Muscle of arm (tissue), 12 donors: ENCODE measurements around the gene KIRREL1. TPM values are rescaled to one million over a fixed set of nuclear protein-coding genes. Genes with fewer than 3 reads are reported as not detected.

Experiments
- DNase-seq: peaks from one replicate; pipeline ENCODE4 v3.0.0-alpha.2; 2013
- polyA plus RNA-seq, 12 donors: library from polyadenylated mRNA; unstranded; fragments of 120-200 nt; gene quantifications; one replicate each; pipeline ENCODE4 v1.2.1, GENCODE V29; 2013; ENCODE audit not compliant: insufficient read length in 12 of 12

The KIRREL1 gene
- polyA plus RNA-seq, 12 donors: 21.9 to 52.4 (median 32.0) TPM; not detected in 1

DNA sequence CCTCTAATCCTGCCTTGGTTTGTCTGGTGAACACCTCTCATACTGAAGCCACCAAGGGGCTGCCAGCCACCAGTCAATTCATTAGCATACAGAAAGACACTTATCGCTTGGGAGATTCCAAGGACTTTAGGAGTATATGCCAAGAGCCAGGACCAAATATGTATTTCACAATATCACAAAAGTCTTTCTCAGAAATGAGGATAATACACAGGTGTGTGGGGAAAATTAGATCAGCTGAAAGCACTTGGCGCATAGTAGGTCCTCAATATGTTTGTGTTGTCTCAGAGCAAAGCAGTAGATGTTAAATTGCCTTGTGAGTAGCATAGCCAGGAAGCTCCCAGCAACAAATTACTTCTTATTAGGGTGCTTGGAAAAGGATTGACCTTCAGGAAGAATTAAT lies 34.1 kb downstream of the KIRREL1 start:
- no peak for DNase-seq

DNA sequence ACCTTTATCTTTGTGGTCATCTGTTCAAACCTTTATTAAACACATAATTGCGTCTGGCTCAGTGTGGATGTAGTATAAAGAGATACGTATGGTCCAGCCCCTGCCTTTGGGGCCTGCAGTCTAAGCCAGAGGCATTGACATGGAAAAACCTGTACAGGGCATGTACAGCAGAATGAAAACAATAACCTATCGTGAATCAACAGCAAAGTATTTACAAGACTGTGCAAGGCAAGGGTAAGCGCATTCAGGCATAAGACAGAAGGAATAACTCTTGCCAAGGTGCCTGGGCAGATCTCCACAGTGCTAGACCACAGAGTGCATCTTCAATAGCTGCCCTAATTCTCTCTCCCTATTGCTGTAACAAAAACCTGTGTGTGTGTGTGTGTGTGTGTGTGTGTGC lies 35.5 kb downstream of the KIRREL1 start:
- no peak for DNase-seq

DNA sequence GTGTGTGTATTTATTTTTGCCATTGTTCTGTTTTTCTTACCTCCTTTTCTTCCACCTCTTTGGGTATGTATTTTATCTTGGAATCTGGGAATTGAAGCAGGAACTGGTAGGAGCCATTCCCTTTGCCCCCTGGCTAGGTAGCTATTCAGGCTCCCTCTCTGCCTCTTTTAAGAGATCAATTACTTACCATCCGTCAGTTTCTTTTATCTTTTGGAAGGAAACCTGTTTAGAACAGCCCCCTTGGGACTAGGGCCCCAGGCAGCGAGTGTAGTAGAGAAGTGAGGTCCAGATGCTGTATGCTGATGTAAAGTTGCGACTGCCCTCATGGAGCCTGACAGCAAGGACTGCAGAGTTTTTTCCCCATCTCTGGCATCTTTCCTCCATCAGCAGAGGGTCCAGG lies 41.6 kb downstream of the KIRREL1 start:
- no peak for DNase-seq

DNA sequence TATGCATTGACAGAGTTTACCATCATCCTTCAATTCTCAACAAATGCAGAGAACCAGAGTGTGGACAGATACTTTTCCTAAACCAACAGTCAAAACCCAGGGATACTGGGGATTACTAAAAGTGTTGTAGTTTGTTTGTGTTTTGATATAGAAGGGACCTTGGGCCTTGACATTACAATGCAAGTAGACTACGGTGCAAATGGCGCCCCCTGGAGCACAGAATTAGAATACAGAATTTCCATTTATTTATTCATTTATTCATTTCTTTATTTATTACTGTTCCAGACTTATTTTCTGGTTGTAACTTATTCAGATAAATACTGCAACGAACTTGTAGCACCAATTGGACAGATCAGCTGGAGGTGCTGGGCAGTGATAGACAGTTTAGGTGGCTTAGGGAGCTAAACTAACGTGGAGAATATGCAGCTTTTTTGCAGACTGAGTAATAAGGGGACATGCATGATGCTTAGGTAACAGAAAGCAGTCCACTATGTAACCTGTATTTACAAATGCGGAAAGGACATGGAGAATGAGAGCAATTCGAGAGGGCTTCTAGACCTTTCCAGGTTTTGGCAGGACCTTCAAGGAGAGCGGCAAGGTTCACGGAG lies 42.6 kb downstream of the KIRREL1 start:
- DNase-seq: no peak

DNA sequence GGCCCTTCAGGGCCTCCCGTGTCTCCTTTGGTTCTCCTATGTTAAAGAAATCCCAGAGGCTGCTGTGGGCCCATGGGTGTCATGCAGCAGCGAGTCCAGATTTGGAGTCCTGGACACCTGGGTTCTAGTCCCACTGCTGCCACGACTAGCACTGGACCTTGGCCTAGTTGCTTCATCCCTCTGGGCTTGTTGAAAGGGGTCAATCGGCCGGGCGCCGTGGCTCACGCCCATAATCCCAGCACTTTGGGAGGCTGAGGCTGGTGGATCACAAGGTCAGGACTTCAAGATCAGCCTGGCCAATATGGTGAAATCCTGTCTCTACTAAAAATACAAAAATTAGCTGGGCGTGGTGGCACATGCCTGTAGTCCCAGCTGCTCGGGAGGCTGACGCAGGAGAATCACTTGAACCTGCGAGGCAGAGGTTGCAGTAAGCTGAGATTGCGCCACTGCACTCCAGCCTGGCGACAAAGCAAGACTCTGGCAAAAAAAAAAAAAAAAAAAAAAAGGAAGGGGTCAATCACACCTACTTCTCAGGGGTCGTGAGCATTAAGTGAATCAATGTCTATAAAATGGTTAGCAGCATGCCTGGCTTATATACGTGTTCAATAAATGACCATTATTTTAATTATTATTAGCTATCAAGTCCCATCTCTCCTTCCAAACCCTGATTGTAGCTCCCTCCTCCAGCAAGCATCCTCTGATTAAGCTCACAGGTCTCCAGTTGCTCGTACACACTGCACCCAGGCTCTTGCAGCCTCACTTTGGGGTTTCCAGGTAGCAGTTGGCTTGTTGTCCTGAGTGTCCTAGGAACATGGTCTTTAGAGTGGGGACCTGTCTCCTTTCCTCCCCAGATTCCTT lies 43.8 kb downstream of the KIRREL1 start:
- no peak for DNase-seq

DNA sequence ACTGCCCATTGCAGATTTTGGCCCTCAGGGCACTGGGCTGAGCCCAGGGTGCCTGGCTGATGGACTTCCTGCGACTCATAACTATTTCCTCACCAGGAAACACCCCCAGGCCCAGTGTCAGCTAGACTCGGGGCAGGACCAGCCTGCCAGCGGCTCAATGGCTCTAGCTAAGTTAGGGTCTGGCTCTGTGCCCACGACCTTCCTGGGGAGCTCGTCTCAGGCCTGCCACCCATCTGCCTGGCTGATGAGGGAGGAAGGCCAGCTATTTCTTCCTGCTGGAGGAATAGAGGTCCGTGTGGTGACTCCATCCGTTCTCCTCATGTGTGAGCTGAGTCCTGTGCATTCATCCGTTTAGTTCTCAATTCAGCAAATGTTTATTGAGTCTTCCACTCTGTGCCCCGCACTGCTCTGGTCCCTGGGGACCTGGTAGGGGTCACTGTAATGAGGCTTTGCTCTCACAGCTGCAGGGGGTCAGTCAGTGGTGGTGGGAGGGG lies 44.5 kb downstream of the KIRREL1 start:
- DNase-seq: no peak

DNA sequence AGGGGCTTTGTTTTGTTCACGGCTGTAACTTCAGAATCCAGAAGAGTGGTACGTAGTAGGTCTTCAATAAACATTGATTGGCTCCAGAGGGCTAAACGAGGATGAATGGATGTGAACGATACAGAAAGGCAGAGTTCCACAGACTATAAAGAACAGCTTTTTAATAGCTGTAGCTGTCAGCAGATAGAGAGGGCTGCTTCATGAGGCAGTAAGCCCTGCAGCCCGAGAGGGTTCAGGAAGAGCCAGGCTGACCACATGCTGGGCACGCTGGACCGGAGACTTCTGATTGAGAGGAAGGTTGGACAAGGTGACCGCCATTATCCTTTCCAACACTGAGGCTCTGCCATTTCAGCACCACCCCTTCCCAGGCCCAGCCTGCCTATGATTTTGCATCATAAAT lies 45.3 kb downstream of the KIRREL1 start:
- no peak for DNase-seq

DNA sequence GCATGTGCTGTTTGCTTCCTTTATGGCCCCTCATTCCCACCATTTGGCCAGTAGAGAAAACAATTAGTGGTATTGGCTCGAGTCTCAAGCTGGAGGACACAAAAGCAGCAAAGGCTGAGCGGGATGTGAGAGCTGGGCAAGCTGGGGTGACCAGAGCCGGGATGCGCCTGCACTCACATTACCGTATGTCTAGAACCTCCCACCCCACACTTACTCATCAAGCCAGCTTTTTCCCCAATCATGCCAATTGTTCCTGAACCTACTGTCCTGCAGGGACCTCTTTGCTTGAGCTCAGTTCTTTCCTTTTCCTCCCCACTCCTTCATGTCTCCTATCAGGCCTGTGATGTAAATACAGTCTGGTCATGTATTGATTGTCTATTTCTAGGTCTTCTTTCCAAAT lies 45.9 kb downstream of the KIRREL1 start:
- no peak for DNase-seq

DNA sequence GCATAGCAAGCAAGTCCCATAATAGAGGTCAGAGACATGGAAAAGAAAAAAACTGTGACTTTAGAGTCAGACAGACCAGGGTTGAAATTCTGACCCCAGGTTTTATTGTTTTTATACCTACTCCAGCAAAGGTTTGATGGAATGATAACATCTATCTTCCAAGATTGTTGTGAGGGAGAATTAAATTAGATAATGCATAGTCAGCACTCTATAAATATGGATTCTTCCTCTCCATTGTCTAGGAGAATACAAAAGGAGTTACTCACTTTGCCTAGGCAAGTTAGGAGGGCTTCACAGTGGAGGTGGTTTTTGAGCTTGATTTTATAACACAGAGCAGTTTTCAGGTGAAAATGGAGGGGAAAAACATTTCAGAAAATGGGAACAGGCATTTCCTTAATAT lies 46.9 kb downstream of the KIRREL1 start:
- no peak for DNase-seq

DNA sequence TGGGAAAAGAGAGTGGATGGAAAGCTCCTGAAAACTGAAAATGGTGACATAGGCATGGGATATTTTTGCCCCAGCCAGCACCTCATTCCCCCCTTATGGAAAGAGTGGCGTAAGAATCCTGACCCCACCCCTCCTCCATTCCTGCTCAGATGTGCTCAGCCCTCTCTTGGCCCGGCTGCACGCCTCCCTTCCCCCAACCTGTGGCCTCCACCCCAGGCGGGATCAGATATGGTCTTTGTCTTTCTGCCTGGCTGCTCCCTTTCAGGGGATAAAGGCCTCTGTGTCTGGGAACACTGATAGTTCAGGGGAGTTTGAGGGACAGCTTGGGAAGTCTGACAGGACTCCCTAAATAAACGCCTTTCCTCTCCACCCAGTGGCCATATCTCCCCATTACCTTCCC lies 49.8 kb downstream of the KIRREL1 start:
- no peak for DNase-seq

DNA sequence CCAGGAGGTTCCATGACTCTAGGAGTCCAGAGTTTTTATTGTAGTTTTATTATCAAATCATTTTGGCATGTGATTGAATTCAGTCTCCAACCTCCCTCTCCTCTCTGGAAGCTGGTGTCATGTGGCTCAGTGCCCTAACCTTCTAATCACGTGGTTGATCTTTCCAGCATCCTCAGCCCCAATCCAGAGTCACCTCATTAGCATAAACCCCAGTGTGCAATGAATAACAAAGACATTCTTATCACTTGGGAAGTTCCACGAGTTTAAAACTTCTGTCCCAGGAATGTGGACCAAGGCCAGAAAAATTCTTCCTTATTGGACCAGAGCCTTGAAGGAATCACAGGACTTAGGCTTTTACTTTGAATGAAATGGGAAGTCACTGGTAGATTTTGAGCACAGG lies 52.2 kb downstream of the KIRREL1 start:
- no peak for DNase-seq

DNA sequence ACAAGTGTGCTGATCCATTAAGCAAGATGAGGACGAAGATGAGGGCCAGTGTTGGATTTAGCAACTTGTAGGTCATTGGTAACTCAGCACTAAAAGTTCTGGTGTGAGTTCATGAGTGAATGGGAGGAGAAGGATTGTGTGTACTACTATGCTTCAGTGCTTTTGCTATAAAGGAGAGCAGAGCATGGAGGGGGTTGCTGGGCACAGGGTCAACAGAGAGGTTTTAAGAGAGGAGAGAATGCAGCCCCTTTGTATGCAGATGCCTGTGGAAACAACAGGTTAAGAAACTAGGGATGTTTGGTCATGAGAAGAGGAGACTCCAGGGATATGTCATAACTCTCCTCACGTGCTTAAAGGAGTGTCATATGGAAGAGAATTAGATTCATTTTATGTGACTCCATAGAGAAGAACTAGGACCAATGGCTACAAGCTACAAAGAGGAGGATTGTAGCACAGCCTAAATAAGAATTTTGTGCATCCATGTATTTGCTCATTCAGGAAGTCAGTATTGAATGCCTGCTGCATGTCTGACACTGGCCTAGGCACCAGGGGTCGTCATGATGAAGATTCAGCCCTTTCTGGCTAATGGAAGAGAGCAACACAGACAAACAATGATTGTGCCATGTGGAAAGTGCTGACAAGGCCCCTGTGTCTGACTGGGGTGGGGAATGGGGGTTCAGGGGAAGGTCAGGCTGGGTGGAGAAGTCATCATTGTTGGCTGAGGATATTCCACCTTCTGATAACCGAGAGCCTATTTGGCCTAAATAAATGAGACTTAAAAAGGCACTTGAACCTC lies 53.5 kb downstream of the KIRREL1 start:
- no peak for DNase-seq

DNA sequence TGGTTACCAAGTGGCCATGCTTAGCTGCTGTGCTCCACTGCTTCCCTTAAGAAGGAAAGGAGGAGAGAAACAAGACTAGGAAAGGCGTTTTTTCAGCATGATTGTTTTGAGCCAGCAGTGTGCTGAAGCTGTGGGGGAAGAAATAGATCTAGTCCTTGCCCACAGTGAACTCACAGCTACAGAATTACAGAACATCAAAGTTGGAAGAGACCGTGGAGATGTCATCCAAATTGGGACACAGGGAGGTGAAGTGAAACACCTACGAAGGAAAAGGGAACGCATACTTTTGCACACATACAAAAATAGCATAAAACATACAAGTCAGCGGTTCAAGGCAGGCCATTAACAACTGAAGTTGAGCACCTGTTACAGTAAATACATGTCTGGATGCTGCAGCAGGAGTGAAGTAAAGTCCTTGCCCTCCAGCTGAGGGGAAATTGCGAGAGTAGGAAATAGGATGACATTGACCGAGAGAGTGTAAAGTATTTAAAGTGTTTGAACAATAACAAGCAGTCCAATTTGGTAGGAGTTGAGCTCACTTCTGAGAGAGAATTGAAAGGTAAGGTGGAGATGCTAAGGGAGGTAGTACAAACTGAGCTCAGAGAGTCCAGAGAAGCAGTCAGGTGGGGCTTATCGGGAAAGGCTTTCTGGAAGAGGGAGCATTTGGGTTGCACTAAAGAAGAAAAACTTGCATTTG lies 55.1 kb downstream of the KIRREL1 start:
- no peak for DNase-seq

DNA sequence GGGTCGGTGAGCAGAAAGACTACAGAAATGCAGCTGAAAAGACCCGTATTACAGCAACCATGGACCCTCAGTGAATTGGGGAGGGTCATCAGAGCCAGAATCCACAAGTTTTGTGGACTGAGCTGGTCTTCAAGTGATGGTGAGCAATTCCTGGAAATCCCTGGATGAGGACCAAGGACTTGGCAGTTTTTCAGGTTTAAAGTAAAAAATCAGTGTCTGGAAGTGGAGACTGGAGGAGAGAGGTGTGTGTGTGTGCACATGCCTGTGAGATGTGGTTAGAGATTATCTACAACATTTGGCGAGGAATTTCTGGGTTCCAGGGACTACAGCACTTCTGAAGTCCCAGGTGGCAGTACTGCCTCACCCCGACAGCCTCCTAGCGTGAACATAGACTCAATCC lies 56.4 kb downstream of the KIRREL1 start:
- peak; percentile 82 for DNase-seq

DNA sequence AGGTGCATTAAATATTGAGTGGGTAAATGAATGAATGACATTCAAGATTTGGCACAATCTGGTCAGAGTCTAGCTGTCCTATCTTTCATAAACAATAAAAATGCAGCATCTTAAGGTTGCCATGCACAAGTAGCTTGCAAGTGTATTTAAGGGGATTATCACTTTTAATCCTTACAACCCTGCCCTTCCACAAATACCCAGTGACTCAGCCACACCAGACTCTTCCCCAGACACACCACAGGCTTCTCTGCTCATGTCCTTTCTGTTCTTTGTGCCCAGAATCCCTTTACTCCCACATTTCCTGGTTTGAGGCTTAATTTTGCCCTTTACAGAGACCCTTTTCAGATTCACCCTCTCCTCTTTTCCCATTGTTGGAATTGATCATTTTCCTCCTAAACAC lies 59.8 kb downstream of the KIRREL1 start:
- DNase-seq: no peak

DNA sequence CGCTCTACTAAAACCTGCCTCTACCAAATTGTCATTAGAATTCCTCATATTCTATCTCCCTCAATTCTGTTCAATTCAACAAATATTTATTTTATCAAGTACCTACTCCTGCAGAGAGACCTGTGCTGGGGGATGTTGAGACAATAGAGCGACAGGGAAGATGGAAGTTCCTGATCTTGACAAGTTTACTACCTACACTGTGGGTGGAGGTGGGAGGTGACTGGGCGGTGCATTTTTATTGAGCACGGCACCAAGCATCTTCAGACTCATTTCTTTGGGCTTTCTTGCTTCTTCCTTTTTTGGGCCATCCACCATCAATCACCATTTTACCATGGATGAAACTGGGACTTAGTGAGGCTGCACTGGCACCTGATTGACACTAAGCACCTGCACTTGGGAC lies 61.3 kb downstream of the KIRREL1 start:
- no peak for DNase-seq

DNA sequence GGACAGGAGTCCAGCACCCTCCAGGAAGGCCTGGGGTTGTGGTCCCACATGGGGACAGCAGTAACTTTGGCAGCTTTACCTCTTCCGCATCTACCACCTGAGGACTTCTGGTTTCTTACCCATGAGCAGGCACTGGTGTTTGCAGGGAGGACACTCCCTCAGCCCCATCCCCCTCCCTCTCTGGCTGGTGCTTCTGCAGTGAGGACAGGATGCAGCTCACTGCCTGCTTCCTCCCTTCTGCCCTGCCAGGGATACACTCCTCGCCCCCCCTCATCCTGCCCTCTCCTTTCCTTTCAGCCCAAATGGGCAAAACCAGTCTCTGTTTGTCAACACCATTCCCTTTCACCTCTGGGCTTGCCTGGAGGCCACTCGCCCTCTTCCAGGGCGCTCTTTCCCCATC lies 62.4 kb downstream of the KIRREL1 start:
- DNase-seq: no peak

DNA sequence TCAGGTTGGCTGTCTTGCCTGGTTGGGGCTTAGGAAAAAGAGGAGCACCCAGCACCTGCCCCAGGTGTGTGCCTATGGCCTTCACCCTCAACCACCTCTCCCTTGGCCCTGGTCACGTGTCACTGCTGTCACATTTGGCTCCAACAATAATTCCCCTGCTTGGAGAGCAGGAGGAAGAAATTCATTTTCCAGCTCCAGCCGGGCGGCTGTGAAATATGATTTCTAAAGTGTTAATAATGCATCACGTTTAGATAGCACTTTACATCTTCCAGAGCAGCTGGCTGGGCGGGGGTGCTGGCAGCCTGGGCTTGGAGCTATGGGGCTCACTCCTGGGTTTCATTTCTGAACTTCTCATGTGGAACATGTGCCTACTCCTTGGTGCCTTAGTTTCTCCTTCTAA lies 63.1 kb downstream of the KIRREL1 start:
- DNase-seq: no peak

DNA sequence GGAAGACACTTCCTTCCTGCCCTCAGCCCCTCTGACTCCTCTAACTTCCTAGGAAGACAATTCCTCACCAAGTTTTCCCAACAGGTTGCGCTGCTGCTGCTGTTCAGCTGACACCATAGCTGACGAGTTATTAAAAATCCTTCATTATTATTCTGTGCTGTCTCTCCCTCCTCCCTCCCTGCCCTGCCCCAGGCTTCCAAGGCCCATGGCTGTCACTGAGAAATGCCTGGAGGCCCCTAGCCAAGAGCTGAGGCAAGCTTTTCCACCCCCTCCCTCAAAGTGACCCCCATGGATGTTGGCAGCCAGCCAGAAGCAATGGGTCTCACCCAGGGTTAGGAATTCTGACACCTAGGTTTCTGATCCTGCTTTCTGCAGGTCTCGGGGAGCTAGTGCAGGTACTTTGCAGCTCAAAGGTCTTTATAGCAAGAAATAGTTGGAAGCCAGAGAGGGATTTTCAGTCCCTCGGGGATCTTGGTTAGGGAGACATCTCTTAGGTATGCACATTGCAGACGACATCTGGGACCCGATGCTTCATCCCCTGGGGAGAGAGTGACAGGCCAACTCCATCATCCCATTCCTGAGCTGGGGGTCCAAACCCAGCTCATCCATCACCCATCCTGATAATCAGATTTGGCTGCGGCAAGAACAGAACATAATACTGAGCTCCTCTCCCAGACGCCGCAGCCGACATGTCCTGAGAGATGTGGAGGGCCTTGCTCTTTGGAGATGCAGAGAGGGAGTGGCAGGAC lies 65.0 kb downstream of the KIRREL1 start:
- no peak for DNase-seq

DNA sequence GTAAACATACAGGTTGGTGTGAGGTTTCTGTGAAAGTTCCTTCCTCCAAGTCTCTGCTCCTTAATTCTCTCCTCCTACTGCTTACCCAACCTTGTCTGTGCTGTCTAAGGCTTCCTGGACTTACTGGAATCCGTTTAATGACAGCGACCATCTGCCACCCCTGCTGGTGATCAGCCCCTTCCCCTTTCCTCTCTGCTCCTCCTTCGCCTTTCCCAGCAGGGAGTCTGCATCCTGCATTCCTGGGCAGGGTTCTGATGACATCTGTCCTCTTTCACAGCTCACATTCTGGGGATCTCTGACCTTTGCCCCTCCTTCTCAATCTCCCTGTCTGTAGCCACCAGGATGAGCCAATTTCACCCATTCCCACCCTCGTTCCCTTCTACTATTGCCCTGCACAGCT lies 66.5 kb downstream of the KIRREL1 start:
- no peak for DNase-seq

DNA sequence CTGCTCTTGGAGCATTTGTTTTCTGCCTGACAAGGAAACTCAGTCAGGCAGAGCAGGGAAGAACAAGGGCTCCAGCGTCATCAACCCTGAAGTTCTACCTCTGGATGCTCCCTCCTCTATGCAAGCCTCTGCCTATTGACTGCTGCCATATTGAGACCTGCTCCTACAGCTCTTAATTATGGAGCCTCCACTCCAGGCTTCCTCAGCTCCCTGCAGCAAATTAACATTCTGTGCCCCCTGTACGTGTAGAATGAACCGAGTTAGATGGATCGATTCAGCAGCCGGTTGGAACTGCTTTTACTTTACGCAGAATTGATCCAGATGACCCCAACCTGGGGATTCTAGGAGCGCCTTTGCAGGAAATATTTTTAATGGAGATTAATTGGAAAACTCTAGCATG lies 68.7 kb downstream of the KIRREL1 start:
- DNase-seq: no peak
